ENCODE data around the gene SLC5A6. TPM values are rescaled to one million over a fixed set of nuclear protein-coding genes. Genes with fewer than 3 reads are reported as not detected.

Gene SLC5A6
- total RNA-seq, 1 experiment from 2014 or later = 111 TPM

DNA sequence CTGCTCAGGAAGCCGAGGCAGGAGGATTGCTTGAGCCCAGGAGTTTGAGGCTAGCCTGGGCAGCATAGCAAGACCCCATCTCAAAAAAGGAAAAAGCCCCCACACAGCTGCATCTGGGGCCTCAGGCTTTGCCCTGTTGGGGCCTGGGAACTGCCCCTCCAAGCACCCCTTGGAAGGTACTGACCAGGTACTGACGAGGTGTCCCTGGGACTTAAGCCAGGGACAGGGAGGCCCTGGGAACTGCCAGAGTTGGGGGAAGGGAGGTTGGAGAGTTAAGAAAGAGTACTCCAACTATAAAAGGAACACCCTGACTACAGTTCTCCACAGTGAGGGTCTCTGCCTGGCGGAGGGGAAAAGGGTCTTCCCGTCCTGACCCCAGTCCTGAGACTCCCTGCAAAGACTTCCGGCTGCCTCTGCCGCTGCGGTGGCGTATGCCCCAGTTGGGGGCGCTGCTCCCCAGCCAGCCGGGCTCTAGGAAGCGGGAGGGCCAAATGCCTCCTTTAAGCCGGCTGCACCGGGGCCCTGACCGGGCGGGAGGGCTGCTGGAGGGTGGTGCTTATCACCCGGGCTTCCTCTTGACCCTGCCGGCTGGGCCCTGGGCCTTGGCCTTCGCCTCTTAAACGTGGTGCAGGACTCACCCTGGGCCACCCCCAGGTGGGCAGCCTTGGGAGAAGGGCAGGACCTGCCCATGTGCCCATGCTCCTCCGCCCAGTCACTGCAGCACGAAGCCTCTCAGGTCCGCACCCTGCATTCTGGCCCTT is 38.0 kb upstream of the SLC5A6 start (continued):
- TF ChIP-seq, protein P1, sequence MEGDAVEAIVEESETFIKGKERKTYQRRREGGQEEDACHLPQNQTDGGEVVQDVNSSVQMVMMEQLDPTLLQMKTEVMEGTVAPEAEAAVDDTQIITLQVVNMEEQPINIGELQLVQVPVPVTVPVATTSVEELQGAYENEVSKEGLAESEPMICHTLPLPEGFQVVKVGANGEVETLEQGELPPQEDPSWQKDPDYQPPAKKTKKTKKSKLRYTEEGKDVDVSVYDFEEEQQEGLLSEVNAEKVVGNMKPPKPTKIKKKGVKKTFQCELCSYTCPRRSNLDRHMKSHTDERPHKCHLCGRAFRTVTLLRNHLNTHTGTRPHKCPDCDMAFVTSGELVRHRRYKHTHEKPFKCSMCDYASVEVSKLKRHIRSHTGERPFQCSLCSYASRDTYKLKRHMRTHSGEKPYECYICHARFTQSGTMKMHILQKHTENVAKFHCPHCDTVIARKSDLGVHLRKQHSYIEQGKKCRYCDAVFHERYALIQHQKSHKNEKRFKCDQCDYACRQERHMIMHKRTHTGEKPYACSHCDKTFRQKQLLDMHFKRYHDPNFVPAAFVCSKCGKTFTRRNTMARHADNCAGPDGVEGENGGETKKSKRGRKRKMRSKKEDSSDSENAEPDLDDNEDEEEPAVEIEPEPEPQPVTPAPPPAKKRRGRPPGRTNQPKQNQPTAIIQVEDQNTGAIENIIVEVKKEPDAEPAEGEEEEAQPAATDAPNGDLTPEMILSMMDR (IDR thresholded peaks at IDR 0.05) = peak; percentile 56; the same call in 1 of the 2 replicates
- TF ChIP-seq, protein P2, sequence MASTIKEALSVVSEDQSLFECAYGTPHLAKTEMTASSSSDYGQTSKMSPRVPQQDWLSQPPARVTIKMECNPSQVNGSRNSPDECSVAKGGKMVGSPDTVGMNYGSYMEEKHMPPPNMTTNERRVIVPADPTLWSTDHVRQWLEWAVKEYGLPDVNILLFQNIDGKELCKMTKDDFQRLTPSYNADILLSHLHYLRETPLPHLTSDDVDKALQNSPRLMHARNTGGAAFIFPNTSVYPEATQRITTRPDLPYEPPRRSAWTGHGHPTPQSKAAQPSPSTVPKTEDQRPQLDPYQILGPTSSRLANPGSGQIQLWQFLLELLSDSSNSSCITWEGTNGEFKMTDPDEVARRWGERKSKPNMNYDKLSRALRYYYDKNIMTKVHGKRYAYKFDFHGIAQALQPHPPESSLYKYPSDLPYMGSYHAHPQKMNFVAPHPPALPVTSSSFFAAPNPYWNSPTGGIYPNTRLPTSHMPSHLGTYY (CRISPR knock-in tag; IDR thresholded peaks at IDR 0.05) = no peak
- TF ChIP-seq SOX15 (CRISPR knock-in tag; IDR thresholded peaks at IDR 0.05) (no peak), ATF1 (CRISPR knock-in tag; IDR thresholded peaks at IDR 0.05) (no peak), FOXK1 (CRISPR knock-in tag; IDR thresholded peaks at IDR 0.05) (no peak), FOXJ3 (CRISPR knock-in tag; IDR thresholded peaks at IDR 0.05; ENCODE audit: borderline replicate concordance) (no peak), ZNF671 (CRISPR knock-in tag; IDR thresholded peaks at IDR 0.05) (no peak), RELA (CRISPR knock-in tag; IDR thresholded peaks at IDR 0.05; ENCODE audit: borderline replicate concordance) (no peak), ESRRA (CRISPR knock-in tag; IDR thresholded peaks at IDR 0.05; ENCODE audit: borderline replicate concordance) (no peak), TP53 (CRISPR knock-in tag; IDR thresholded peaks at IDR 0.05) (0 out of 2 replicates have a peak, but pooled peaks have one; percentile 61), CBFB (CRISPR knock-in tag; IDR thresholded peaks at IDR 0.05; ENCODE audit: low read depth) (no peak), SMAD4 (CRISPR knock-in tag; IDR thresholded peaks at IDR 0.05) (no peak), PRRX2 (CRISPR knock-in tag; IDR thresholded peaks at IDR 0.05) (no peak)
- TF ChIP-seq, protein P3, sequence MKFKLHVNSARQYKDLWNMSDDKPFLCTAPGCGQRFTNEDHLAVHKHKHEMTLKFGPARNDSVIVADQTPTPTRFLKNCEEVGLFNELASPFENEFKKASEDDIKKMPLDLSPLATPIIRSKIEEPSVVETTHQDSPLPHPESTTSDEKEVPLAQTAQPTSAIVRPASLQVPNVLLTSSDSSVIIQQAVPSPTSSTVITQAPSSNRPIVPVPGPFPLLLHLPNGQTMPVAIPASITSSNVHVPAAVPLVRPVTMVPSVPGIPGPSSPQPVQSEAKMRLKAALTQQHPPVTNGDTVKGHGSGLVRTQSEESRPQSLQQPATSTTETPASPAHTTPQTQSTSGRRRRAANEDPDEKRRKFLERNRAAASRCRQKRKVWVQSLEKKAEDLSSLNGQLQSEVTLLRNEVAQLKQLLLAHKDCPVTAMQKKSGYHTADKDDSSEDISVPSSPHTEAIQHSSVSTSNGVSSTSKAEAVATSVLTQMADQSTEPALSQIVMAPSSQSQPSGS (CRISPR knock-in tag; IDR thresholded peaks at IDR 0.05; ENCODE audit: borderline replicate concordance, low read depth) = no peak
- TF ChIP-seq, protein P4, sequence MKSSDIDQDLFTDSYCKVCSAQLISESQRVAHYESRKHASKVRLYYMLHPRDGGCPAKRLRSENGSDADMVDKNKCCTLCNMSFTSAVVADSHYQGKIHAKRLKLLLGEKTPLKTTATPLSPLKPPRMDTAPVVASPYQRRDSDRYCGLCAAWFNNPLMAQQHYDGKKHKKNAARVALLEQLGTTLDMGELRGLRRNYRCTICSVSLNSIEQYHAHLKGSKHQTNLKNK (CRISPR knock-in tag; IDR thresholded peaks at IDR 0.05) = no peak
- TF ChIP-seq, protein P5, sequence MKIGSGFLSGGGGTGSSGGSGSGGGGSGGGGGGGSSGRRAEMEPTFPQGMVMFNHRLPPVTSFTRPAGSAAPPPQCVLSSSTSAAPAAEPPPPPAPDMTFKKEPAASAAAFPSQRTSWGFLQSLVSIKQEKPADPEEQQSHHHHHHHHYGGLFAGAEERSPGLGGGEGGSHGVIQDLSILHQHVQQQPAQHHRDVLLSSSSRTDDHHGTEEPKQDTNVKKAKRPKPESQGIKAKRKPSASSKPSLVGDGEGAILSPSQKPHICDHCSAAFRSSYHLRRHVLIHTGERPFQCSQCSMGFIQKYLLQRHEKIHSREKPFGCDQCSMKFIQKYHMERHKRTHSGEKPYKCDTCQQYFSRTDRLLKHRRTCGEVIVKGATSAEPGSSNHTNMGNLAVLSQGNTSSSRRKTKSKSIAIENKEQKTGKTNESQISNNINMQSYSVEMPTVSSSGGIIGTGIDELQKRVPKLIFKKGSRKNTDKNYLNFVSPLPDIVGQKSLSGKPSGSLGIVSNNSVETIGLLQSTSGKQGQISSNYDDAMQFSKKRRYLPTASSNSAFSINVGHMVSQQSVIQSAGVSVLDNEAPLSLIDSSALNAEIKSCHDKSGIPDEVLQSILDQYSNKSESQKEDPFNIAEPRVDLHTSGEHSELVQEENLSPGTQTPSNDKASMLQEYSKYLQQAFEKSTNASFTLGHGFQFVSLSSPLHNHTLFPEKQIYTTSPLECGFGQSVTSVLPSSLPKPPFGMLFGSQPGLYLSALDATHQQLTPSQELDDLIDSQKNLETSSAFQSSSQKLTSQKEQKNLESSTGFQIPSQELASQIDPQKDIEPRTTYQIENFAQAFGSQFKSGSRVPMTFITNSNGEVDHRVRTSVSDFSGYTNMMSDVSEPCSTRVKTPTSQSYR (CRISPR knock-in tag; IDR thresholded peaks at IDR 0.05) = no peak
- TF ChIP-seq, protein P6, sequence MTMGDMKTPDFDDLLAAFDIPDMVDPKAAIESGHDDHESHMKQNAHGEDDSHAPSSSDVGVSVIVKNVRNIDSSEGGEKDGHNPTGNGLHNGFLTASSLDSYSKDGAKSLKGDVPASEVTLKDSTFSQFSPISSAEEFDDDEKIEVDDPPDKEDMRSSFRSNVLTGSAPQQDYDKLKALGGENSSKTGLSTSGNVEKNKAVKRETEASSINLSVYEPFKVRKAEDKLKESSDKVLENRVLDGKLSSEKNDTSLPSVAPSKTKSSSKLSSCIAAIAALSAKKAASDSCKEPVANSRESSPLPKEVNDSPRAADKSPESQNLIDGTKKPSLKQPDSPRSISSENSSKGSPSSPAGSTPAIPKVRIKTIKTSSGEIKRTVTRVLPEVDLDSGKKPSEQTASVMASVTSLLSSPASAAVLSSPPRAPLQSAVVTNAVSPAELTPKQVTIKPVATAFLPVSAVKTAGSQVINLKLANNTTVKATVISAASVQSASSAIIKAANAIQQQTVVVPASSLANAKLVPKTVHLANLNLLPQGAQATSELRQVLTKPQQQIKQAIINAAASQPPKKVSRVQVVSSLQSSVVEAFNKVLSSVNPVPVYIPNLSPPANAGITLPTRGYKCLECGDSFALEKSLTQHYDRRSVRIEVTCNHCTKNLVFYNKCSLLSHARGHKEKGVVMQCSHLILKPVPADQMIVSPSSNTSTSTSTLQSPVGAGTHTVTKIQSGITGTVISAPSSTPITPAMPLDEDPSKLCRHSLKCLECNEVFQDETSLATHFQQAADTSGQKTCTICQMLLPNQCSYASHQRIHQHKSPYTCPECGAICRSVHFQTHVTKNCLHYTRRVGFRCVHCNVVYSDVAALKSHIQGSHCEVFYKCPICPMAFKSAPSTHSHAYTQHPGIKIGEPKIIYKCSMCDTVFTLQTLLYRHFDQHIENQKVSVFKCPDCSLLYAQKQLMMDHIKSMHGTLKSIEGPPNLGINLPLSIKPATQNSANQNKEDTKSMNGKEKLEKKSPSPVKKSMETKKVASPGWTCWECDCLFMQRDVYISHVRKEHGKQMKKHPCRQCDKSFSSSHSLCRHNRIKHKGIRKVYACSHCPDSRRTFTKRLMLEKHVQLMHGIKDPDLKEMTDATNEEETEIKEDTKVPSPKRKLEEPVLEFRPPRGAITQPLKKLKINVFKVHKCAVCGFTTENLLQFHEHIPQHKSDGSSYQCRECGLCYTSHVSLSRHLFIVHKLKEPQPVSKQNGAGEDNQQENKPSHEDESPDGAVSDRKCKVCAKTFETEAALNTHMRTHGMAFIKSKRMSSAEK (CRISPR knock-in tag; IDR thresholded peaks at IDR 0.05; ENCODE audit: borderline replicate concordance) = no peak
- TF ChIP-seq, protein P7, sequence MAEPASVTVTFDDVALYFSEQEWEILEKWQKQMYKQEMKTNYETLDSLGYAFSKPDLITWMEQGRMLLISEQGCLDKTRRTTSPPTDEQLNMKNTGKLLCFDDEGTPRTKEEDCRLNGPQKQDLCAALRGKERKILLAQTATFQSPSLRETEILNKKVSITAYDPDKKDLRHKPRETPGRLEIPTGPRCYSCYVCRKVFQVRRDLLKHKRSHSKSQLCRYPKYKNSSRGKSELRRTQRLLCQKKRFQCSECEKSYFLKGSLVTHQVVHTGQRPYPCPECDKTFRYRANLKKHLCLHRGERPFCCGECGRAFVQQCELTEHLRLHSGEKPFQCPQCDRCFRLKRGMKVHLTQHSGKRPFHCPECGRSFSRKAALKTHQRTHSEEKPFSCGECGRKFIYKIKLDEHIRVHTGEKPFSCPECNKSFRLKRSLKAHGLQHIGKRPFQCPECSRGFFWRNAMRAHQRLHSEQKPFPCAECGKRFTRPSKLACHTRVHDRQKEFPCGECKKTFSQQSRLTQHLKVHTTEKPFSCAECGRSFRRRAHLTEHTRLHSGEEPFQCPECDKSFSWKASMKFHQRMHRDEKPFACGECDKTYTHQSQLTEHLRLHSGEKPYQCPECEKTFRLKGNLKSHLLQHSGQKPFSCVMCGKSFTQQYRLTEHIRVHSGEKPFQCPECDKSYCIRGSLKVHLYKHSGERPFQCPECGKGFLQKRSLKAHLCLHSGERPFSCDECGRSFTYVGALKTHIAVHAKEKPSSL (CRISPR knock-in tag; conservative IDR thresholded peaks at IDR 0.05) = no peak
- TF ChIP-seq, protein P8, sequence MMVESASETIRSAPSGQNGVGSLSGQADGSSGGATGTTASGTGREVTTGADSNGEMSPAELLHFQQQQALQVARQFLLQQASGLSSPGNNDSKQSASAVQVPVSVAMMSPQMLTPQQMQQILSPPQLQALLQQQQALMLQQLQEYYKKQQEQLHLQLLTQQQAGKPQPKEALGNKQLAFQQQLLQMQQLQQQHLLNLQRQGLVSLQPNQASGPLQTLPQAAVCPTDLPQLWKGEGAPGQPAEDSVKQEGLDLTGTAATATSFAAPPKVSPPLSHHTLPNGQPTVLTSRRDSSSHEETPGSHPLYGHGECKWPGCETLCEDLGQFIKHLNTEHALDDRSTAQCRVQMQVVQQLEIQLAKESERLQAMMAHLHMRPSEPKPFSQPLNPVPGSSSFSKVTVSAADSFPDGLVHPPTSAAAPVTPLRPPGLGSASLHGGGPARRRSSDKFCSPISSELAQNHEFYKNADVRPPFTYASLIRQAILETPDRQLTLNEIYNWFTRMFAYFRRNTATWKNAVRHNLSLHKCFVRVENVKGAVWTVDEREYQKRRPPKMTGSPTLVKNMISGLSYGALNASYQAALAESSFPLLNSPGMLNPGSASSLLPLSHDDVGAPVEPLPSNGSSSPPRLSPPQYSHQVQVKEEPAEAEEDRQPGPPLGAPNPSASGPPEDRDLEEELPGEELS (CRISPR knock-in tag; IDR thresholded peaks at IDR 0.05) = no peak
- TF ChIP-seq, protein P9, sequence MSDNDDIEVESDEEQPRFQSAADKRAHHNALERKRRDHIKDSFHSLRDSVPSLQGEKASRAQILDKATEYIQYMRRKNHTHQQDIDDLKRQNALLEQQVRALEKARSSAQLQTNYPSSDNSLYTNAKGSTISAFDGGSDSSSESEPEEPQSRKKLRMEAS (CRISPR knock-in tag; IDR thresholded peaks at IDR 0.05) = peak; percentile 74; the same call in 1 of the 2 replicates

Data from WTC11 (cell line).